Nephron (organoid): Measurements from ENCODE around the gene ELF3.
"Not testable (repeated sequence)": the region's sequence is repeated elsewhere in the genome, so short reads cannot be mapped to it uniquely, and the experiment has no call there.

Experiments
- H3K27ac Mint-ChIP-seq, 3 experiments: 2 replicates each; pipeline ENCODE4 v1.8.0; 2020; ENCODE audit warnings: mixed read lengths in 3 of 3, mild to moderate bottlenecking in 2 of 3, moderate library complexity in 1 of 3
- H3K27me3 Mint-ChIP-seq: 2 replicates; pipeline ENCODE4 v1.8.0; 2021; ENCODE audit warnings: low read depth, mild to moderate bottlenecking, moderate library complexity, mixed read lengths
- H3K36me3 Mint-ChIP-seq: 2 replicates; pipeline ENCODE4 v1.8.0; 2020; ENCODE audit warnings: low read depth, mixed read lengths
- H3K4me1 Mint-ChIP-seq: 2 replicates; pipeline ENCODE4 v1.8.0; 2020; ENCODE audit warnings: mixed read lengths
- H3K4me3 Mint-ChIP-seq, 3 experiments: 2 replicates each; pipeline ENCODE4 v1.8.0; 2020; ENCODE audit warnings: mild to moderate bottlenecking in 3 of 3, mixed read lengths in 3 of 3, moderate library complexity in 2 of 3
- H3K9me3 Mint-ChIP-seq: 2 replicates; pipeline ENCODE4 v1.8.0; 2020; ENCODE audit warnings: mixed read lengths
- TF ChIP-seq, protein P1 (sequence below), 3 experiments: fragments of 200-600 bp; sonication (generic); IDR thresholded peaks; one replicate each; pipeline ENCODE4 v1.5.0; 2021; ENCODE audit warnings: antibody characterized with exemption in 3 of 3; ENCODE audit not compliant: unreplicated experiment in 3 of 3

ELF3 gene

GRCh38 chr1:202046227-202046626, 35.8 kb downstream of the ELF3 start:
- Mint-ChIP-seq H3K9me3 (no peaks in the 10 kb centered on the region), H3K36me3 (no peaks in the 10 kb centered on the region), H3K4me1 (no peaks in the 10 kb centered on the region), H3K27me3 (peaks cover 4% of the 10 kb centered on the region), H3K4me3 (no peak overlapping the region), H3K27ac (peak overlapping the region in 1 of 3 experiments; percentile 23)
- TF ChIP-seq, protein P1, sequence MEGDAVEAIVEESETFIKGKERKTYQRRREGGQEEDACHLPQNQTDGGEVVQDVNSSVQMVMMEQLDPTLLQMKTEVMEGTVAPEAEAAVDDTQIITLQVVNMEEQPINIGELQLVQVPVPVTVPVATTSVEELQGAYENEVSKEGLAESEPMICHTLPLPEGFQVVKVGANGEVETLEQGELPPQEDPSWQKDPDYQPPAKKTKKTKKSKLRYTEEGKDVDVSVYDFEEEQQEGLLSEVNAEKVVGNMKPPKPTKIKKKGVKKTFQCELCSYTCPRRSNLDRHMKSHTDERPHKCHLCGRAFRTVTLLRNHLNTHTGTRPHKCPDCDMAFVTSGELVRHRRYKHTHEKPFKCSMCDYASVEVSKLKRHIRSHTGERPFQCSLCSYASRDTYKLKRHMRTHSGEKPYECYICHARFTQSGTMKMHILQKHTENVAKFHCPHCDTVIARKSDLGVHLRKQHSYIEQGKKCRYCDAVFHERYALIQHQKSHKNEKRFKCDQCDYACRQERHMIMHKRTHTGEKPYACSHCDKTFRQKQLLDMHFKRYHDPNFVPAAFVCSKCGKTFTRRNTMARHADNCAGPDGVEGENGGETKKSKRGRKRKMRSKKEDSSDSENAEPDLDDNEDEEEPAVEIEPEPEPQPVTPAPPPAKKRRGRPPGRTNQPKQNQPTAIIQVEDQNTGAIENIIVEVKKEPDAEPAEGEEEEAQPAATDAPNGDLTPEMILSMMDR (IDR thresholded peaks at IDR 0.05; ENCODE audit: unreplicated experiment in 3 of 3), result no peak

DNA sequence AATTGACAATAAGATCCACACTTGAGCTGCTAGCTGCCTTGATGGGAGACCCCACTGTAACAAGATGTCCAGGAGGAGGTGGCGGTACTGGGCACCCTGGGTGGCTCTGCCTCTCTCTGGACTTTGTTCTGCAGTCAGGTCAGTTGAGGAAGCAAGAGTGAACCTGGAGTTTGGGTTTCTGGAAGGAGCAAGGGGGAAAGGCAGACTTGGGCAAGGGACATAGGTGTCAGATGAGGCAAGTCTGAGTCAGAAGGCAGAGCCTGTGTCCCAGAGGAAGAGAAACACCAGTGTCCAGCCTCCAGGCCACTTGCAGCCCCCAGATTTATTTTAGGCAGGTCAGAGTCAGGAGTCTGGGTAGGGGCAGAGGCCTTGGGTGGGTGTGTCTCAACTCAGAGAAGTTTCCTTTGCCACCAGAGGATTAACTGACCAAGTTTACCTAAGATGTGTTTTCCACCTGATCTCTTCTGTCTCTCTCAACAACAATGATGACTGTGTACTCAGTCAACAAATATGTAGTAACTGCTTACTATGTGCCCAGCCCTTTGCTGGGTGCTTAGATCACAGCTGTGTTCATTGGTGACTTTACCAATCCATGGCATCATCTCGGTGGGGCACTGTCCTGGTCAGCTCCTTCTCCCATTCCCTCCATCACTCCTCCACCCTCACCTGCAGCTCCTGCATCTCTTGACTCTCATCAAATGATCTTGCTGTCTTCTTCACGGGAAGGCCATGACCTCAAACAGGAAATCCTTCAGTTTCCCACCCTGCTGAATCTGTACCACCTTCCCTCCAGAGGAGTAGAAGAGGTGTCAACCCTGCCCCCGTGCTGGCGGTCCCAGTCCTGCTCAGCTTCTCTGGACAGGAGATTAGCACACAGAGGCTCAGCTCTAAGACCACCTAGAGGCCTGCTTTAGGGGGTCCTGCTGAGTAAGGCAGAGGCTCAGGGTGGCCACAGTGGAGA, 36.6 kb downstream of the ELF3 start:
- TF ChIP-seq, protein P1 (IDR thresholded peaks at IDR 0.05; ENCODE audit: unreplicated experiment in 3 of 3), result no peak
- peaks cover 4% of the 10 kb centered on the region for H3K27me3 Mint-ChIP-seq
- no peaks in the 10 kb centered on the region for H3K4me1 Mint-ChIP-seq
- H3K4me3 Mint-ChIP-seq, result no peak overlapping the region
- peak overlapping the region in 1 of 3 experiments; percentile 23 for H3K27ac Mint-ChIP-seq
- no peaks in the 10 kb centered on the region for H3K36me3 Mint-ChIP-seq
- H3K9me3 Mint-ChIP-seq, result no peaks in the 10 kb centered on the region

DNA sequence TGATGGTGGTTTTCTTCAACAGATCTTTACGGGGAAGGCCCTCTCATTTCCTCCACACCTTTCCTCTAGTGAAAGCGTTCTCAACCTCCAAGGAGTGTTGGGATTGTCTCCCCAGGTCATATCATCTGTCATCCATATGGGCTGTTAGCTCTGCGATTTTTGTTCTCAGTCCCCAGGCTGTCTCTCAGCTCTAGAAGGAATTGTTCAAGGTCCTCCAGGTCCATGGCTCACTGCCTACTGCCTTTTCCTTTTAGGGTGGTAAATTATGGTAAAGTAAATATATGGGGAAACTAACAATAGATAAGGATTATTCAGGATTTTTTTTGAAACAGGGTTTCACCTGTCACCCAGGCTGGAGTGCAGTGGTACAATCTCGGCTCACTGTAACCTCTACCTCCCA, 37.6 kb downstream of the ELF3 start:
- no peaks in the 10 kb centered on the region for H3K4me1 Mint-ChIP-seq
- H3K27ac Mint-ChIP-seq, result no peak overlapping the region
- peaks cover under 1% of the 10 kb centered on the region for H3K27me3 Mint-ChIP-seq
- TF ChIP-seq, protein P1 (IDR thresholded peaks at IDR 0.05; ENCODE audit: unreplicated experiment in 3 of 3), result no peak
- H3K36me3 Mint-ChIP-seq, result no peaks in the 10 kb centered on the region
- no peak overlapping the region for H3K4me3 Mint-ChIP-seq
- H3K9me3 Mint-ChIP-seq, result no peaks in the 10 kb centered on the region

DNA sequence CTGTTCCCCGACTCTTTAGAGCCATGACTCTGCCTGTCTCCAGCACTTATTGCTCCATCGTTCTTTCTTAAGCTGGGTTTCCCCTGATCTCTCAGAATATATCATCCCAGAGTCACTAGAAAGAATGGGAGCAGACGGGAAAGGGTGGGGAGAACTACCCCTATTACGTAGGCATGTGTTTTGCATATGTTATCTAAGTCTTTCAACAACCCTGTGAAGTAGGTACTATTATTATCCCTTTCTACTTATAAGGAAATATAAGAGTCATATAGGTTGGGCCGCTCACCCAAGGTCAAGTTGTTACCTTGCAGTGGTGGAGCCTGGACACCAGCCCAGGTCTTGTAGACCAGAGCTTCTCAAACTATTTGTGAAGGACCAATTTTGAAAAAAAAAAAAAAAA, 38.7 kb downstream of the ELF3 start:
- Mint-ChIP-seq H3K36me3 (no peaks in the 10 kb centered on the region), H3K27me3 (no peaks in the 10 kb centered on the region), H3K9me3 (no peaks in the 10 kb centered on the region), H3K27ac (no peak overlapping the region), H3K4me3 (no peak overlapping the region), H3K4me1 (no peaks in the 10 kb centered on the region)
- TF ChIP-seq, protein P1 (IDR thresholded peaks at IDR 0.05; ENCODE audit: unreplicated experiment in 3 of 3), result no peak

- Mint-ChIP-seq H3K9me3 (no peaks in the 10 kb centered on the region), H3K36me3 (no peaks in the 10 kb centered on the region), H3K4me1 (no peaks in the 10 kb centered on the region), H3K27me3 (peaks cover 3% of the 10 kb centered on the region), H3K4me3 (no peak overlapping the region), H3K27ac (no peak overlapping the region)
- TF ChIP-seq, protein P1 (IDR thresholded peaks at IDR 0.05; ENCODE audit: unreplicated experiment in 3 of 3), result no peak
Measured at GRCh38 chr1:202054094-202054493, 43.7 kb downstream of the ELF3 start.

DNA sequence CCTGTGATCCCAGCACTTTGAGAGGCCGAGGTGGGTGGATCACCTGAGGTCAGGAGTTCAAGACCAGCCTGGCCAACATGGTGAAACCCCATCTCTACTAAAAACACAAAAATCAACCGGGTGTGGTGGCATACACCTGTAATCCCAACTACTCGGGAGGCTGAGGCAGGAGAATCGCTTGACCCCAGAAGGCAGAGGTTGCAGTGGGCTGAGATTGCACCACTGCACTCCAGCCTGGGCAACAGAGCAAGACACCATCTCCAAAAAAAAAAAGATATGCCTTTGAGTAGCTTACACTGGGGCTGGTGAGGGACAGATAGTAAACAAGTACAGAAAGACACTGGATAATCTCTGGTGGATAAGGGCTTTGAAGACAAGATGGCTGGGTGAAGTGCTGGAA, 44.3 kb downstream of the ELF3 start:
- H3K9me3 Mint-ChIP-seq, H3K27ac Mint-ChIP-seq, H3K27me3 Mint-ChIP-seq, H3K4me1 Mint-ChIP-seq, H3K4me3 Mint-ChIP-seq, H3K36me3 Mint-ChIP-seq: not testable (repeated sequence)
